ENCODE data around the gene ISLR.

ISLR gene

DNA sequence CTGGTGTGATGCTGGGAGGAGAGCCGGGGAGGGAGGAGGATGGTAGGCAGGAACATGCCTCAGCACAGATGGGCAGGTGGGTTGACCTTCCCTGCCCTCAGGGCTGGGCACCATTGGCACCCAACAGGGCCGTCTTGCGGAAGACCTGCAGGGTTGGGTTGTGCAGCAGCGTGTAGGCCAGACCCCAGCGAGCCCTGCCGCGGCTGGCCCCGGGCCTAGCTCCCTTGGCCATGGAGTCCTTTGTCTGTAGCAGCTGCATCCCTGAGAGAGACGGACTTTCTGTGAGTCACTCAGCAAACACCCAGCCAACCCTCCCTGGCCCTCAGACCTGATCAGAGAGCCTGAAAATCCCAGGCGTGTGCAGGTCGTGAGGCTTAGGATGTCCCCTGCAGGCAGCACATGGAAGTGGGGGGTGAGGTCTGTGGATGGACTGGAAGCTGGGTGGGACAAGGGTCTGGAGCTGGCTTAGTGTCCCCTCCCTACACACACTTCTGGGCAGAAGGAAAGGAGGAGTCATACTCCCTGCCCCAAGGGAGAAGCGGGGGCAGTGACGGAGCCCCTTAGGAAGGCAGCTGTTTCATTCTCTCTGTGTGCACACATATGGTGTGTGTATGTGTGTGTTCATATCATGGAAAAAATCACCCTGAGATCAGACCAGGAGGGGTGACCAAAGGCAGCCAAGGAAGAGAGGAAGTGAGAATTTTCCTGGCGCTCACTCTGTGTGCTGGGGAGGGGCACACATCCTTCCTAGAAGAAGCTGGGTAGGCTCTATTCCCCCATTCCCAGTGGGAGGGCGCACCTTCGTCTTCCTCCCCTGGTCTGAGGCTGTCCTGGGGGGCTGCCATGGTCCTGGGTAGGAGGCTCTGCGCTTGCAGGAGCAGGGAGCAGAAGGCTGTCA is 6.7 kb downstream of the ISLR start:
- no peak for DNase-seq (ENCODE audit: low read depth, low spot score)
- no peaks in the 10 kb centered on the region for H3K9me3 ChIP-seq (ENCODE audit: insufficient read depth, low read length)
- peaks cover 35% of the 10 kb centered on the region for H3K4me1 ChIP-seq (ENCODE audit: insufficient read depth, insufficient read length)
- H3K4me3 ChIP-seq (ENCODE audit: insufficient read length, low read depth): no peak overlapping the region
- H3K9ac ChIP-seq (ENCODE audit: insufficient read length, low read depth): no peak overlapping the region
- H3K36me3 ChIP-seq (ENCODE audit: insufficient read depth, insufficient read length, low read length): peaks cover 11% of the 10 kb centered on the region
- no peaks in the 10 kb centered on the region for H3K27me3 ChIP-seq (ENCODE audit: insufficient read depth, insufficient read length)
- no peak for TF ChIP-seq YY1 (IDR thresholded peaks at IDR 0.05; ENCODE audit: insufficient read depth, insufficient read length)
- no peak for TF ChIP-seq ZNF274 (IDR thresholded peaks at IDR 0.05; ENCODE audit: low read depth, low read length)
- TF ChIP-seq SUZ12 (IDR thresholded peaks at IDR 0.05; ENCODE audit: extremely low read depth, insufficient read depth, insufficient read length): no peak

DNA sequence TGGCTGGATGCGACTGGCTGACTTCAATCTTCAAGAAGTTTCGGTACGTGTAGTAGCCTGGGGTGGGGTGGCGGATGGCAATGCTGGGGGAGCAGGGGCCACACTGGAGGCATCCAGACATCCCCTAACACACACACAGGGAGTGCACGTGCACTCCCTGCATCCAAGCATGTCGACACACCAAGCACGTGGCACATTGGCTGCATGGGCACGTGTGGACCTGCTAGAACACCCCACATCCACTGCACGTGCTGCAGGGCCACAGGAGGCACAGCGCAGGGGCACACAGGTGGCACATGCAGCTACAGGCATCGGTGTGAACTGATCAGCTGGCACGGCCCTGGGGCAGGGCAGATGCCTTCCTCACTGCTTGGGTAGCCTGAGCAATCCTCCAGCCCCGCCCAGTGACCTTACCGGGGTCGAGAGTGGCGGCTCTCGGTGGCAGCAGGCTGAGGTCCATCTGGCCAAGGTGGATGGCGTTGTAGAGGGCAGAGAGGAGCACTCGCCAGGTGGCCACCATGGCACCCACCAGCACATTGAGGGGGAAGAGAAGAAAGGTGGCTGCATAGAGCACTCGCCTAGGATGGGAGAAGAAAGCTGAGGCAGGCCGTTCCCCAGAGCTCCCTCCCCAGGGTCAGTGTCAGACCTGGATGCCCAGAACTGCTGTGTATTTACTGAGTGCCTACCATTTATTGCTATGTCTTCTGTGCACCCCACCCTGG is 7.5 kb downstream of the ISLR start:
- H3K4me3 ChIP-seq (ENCODE audit: insufficient read length, low read depth): no peak overlapping the region
- H3K36me3 ChIP-seq (ENCODE audit: insufficient read depth, insufficient read length, low read length): peaks cover 11% of the 10 kb centered on the region
- H3K4me1 ChIP-seq (ENCODE audit: insufficient read depth, insufficient read length): peaks cover 29% of the 10 kb centered on the region
- TF ChIP-seq YY1 (IDR thresholded peaks at IDR 0.05; ENCODE audit: insufficient read depth, insufficient read length) (no peak), SUZ12 (IDR thresholded peaks at IDR 0.05; ENCODE audit: extremely low read depth, insufficient read depth, insufficient read length) (no peak), ZNF274 (IDR thresholded peaks at IDR 0.05; ENCODE audit: low read depth, low read length) (no peak)
- H3K9me3 ChIP-seq (ENCODE audit: insufficient read depth, low read length): no peaks in the 10 kb centered on the region
- no peak overlapping the region for H3K9ac ChIP-seq (ENCODE audit: insufficient read length, low read depth)
- no peak for DNase-seq (ENCODE audit: low read depth, low spot score)
- no peaks in the 10 kb centered on the region for H3K27me3 ChIP-seq (ENCODE audit: insufficient read depth, insufficient read length)

DNA sequence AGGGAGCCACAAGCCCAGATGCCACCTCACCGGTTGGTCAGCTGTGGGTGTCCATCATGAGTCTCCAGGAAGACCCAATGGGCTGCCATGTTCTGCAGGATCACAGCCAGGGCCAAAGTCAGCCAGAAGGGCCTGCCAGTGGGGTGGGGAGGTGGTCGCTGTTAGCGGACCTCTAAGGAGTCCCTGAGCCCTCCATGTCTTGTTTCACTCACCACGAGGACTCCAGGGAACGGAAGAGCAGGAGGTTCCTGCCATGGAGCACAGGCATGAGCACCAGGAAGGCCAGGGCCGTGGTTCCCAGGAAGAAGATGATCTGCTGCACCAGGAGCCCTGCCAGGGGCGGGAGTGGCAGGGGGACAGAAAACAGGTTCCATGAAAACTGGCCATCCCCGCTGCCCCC is 8.6 kb downstream of the ISLR start:
- Histone ChIP-seq H3K36me3 (ENCODE audit: insufficient read depth, insufficient read length, low read length) (peaks cover 11% of the 10 kb centered on the region), H3K4me3 (ENCODE audit: insufficient read length, low read depth) (no peak overlapping the region), H3K9ac (ENCODE audit: insufficient read length, low read depth) (no peak overlapping the region), H3K9me3 (ENCODE audit: insufficient read depth, low read length) (no peaks in the 10 kb centered on the region), H3K4me1 (ENCODE audit: insufficient read depth, insufficient read length) (peaks cover 21% of the 10 kb centered on the region), H3K27me3 (ENCODE audit: insufficient read depth, insufficient read length) (no peaks in the 10 kb centered on the region)
- TF ChIP-seq ZNF274 (IDR thresholded peaks at IDR 0.05; ENCODE audit: low read depth, low read length): no peak
- no peak for TF ChIP-seq YY1 (IDR thresholded peaks at IDR 0.05; ENCODE audit: insufficient read depth, insufficient read length)
- no peak for TF ChIP-seq SUZ12 (IDR thresholded peaks at IDR 0.05; ENCODE audit: extremely low read depth, insufficient read depth, insufficient read length)
- no peak for DNase-seq (ENCODE audit: low read depth, low spot score)

DNA sequence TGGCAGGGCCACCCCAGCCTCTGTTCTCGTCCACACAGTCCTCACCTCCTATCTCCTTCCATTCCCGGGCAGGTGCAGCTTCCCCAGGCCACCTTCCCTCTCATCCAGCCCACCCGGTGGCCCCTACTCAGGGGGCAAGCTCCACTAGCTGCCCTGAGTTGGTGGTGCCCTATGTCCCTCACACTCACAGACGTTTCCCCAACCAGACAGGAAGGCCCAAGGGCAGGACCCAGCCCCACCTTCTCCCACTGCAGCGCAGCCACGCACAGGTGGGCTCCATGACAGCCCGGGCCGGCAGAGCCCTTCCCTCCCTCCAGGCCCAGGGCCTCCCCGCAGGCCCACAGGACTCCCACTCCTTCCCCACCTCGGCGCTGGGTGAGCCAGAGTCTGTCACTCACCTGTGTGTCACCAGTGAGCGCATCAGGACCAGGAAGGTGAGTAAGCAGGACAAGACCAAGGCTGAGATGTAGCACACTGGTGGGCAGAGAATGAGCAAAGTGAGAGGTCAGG is 11.1 kb downstream of the ISLR start:
- Histone ChIP-seq H3K27me3 (ENCODE audit: insufficient read depth, insufficient read length) (no peaks in the 10 kb centered on the region), H3K4me3 (ENCODE audit: insufficient read length, low read depth) (no peak overlapping the region), H3K4me1 (ENCODE audit: insufficient read depth, insufficient read length) (peaks cover 7% of the 10 kb centered on the region), H3K36me3 (ENCODE audit: insufficient read depth, insufficient read length, low read length) (peaks cover 11% of the 10 kb centered on the region), H3K9me3 (ENCODE audit: insufficient read depth, low read length) (no peaks in the 10 kb centered on the region), H3K9ac (ENCODE audit: insufficient read length, low read depth) (no peak overlapping the region)
- DNase-seq (ENCODE audit: low read depth, low spot score): no peak
- no peak for TF ChIP-seq ZNF274 (IDR thresholded peaks at IDR 0.05; ENCODE audit: low read depth, low read length)
- no peak for TF ChIP-seq YY1 (IDR thresholded peaks at IDR 0.05; ENCODE audit: insufficient read depth, insufficient read length)
- no peak for TF ChIP-seq SUZ12 (IDR thresholded peaks at IDR 0.05; ENCODE audit: extremely low read depth, insufficient read depth, insufficient read length)

DNA sequence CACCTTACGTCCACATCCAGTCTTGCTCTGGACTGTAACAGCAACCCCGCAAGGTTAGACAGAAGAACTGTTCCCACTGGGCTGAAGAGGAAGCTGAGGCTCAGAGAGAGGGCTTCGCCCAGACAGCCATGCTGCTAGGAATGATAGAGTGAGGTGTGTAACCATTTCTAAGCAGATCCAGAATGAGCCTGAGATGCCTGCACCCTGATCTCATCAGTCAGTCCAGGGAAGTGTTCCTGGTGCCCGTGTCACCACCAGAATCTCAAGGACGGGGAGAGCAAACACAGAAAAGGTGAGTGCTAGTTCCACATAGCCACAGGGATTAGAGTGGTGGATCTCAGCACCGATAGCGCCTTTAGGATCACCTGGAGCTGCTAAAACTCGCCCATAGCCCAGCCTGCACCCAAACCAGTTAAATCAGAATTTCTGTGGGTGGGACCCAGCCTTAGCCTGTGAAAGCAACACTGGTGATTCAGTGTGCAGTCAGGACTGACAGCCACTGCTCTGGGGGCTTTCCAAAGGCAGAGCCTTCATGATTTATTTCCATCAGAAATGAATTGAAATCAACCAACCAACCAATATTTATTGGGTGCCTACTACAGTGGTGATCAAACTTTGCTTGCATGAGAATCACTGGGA is 12.3 kb downstream of the ISLR start:
- H3K9ac ChIP-seq (ENCODE audit: insufficient read length, low read depth): no peak overlapping the region
- no peak for DNase-seq (ENCODE audit: low read depth, low spot score)
- no peaks in the 10 kb centered on the region for H3K4me1 ChIP-seq (ENCODE audit: insufficient read depth, insufficient read length)
- H3K9me3 ChIP-seq (ENCODE audit: insufficient read depth, low read length): no peaks in the 10 kb centered on the region
- H3K4me3 ChIP-seq (ENCODE audit: insufficient read length, low read depth): no peak overlapping the region
- H3K27me3 ChIP-seq (ENCODE audit: insufficient read depth, insufficient read length): no peaks in the 10 kb centered on the region
- no peak for TF ChIP-seq ZNF274 (IDR thresholded peaks at IDR 0.05; ENCODE audit: low read depth, low read length)
- TF ChIP-seq YY1 (IDR thresholded peaks at IDR 0.05; ENCODE audit: insufficient read depth, insufficient read length): no peak
- TF ChIP-seq SUZ12 (IDR thresholded peaks at IDR 0.05; ENCODE audit: extremely low read depth, insufficient read depth, insufficient read length): no peak
- peaks cover 6% of the 10 kb centered on the region for H3K36me3 ChIP-seq (ENCODE audit: insufficient read depth, insufficient read length, low read length)

DNA sequence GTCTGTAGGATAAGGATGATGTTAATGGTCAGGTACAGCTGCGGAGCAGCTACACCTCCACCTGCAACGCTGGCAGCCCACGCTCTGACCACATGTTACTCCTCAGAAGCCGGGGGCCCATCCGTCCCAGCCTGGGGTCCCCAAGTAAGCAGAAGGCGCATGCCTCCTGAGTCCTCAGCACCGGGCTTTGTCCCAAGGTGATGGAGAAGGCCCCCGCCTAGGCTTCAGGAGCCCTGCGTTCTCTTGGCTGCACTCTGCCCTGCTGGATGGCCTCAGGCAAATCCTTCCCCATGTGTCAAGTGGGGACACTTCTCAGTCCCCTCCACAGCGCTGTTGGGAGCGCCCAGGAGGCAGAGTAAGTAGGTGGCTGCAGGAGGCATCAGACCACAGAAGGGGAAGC is 14.7 kb downstream of the ISLR start:
- Histone ChIP-seq H3K4me1 (ENCODE audit: insufficient read depth, insufficient read length) (no peaks in the 10 kb centered on the region), H3K9me3 (ENCODE audit: insufficient read depth, low read length) (no peaks in the 10 kb centered on the region), H3K27me3 (ENCODE audit: insufficient read depth, insufficient read length) (no peaks in the 10 kb centered on the region), H3K36me3 (ENCODE audit: insufficient read depth, insufficient read length, low read length) (no peaks in the 10 kb centered on the region), H3K9ac (ENCODE audit: insufficient read length, low read depth) (no peak overlapping the region), H3K4me3 (ENCODE audit: insufficient read length, low read depth) (no peak overlapping the region)
- TF ChIP-seq ZNF274 (IDR thresholded peaks at IDR 0.05; ENCODE audit: low read depth, low read length): no peak
- no peak for TF ChIP-seq SUZ12 (IDR thresholded peaks at IDR 0.05; ENCODE audit: extremely low read depth, insufficient read depth, insufficient read length)
- no peak for TF ChIP-seq YY1 (IDR thresholded peaks at IDR 0.05; ENCODE audit: insufficient read depth, insufficient read length)
- no peak for DNase-seq (ENCODE audit: low read depth, low spot score)
